Spinal cord (tissue), 10 donors: ENCODE measurements around the gene FAM227B. TPM values are rescaled to one million over a fixed set of nuclear protein-coding genes. Genes with fewer than 3 reads are reported as not detected.

ENCODE experiments used
- DNase-seq, 6 donors: peaks; one replicate each; pipeline versions ENCODE4 v3.0.0 to v3.0.0-alpha.2; 2013 to 2015; ENCODE audit warnings: low spot score in 6 of 6, low read depth in 4 of 6
- H3K27ac ChIP-seq: one replicate; pipeline ENCODE4 v1.5.1; 2013; ENCODE audit warnings: low read depth, low read length, control low read depth
- H3K27me3 ChIP-seq: one replicate; pipeline ENCODE4 v1.6.1; 2013; ENCODE audit warnings: low read length; ENCODE audit not compliant: control insufficient read depth, insufficient read depth
- H3K36me3 ChIP-seq: one replicate; pipeline ENCODE4 v1.6.1; 2013; ENCODE audit warnings: low read length; ENCODE audit not compliant: control insufficient read depth, insufficient read depth
- H3K4me1 ChIP-seq: one replicate; pipeline ENCODE4 v1.6.1; 2013; ENCODE audit warnings: low read length; ENCODE audit not compliant: control insufficient read depth, insufficient read depth
- H3K4me3 ChIP-seq: one replicate; pipeline ENCODE4 v1.5.1; 2013; ENCODE audit warnings: low read depth, low read length, control low read depth
- H3K9me3 ChIP-seq: one replicate; pipeline ENCODE4 v1.6.1; 2013; ENCODE audit warnings: low read length; ENCODE audit not compliant: control insufficient read depth, insufficient read depth
- WGBS: methylation state at CpG from one replicate; pipeline ENCODE4 v1.1.5; 2013; ENCODE audit warnings: missing lambda C conversion rate; ENCODE audit not compliant: insufficient coverage; 5-methylcytosine and 5-hydroxymethylcytosine counted together
- polyA plus RNA-seq, 2 donors: library from polyadenylated mRNA; unstranded; fragments of 120-200 nt; gene quantifications; one replicate each; pipeline ENCODE4 v1.2.1, GENCODE V29; 2013; ENCODE audit not compliant: insufficient read length in 2 of 2
- total RNA-seq, 2 donors: library from RNA; depleted of rRNA in 1 of 2; stranded (reverse); fragments of 120-200 nt in 1 of 2; fragments of >200 nt in 1 of 2; gene quantifications; one replicate each; pipeline versions ENCODE4 v1.2.3 to v1.2.4, GENCODE V29; 2013 to 2014
- donor health status: healthy.

FAM227B gene
- total and polyA plus RNA-seq, 4 donors: 6.2 to 12.9 (median 8.0) TPM

DNA sequence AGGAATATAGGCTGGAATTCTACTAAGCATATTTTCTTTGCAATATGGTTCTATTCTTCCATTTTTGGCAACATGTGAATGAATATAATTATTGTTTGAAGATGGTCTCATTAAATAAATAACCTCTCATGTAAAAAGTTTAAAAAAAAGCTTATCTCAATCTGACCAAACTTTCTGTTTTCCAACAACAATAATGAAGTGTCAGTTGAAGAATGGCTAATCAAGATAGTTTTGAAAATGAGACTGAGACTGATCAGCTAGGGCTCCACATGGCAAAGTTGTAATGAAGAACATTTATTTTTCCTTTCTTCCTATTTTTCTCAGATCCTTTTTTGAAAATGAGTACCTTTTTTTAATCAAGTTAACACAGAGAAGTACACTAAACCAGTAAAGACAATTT is 333.1 kb downstream of the FAM227B start:
- Histone ChIP-seq H3K4me3 (no peak overlapping the region), H3K36me3 (no peaks in the 10 kb centered on the region), H3K27ac (no peak overlapping the region), H3K27me3 (no peaks in the 10 kb centered on the region), H3K9me3 (no peaks in the 10 kb centered on the region), H3K4me1 (no peaks in the 10 kb centered on the region)
- no peak for DNase-seq

DNA sequence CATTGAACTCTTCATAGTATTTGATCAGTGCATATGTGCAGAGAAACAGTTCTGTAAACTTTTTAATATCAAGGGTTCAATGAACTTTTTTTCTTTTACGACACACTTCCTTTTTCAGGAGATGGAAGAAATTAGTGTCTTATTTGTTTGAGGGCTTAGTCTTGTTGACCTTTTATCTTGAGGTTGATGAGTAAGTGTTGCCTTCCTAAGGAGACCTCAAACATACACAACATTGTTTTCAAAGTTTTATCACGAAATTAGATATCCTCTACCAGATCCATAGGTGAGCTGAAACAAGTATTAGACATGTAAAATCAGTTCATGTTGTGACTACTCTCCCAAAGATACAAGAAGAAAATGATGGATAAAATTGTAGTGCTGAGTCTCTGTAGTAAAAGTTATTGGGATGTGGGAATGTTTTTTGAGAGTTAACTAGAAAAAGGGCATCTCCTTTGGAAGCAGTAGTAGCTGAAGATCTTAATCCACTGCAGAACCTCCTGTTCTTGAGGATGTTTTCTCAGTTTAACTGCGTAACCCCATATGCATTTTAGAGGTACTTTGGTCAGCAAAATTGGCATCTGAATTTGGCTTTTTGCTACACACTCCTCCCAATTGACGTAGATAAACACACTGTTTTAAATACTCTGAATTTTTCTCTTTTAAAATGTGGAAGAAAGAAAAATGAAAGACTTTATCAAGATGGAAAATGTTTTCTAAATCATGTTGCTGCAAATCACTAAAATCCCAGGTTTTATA is 333.8 kb downstream of the FAM227B start:
- no peak overlapping the region for H3K27ac ChIP-seq
- no peaks in the 10 kb centered on the region for H3K9me3 ChIP-seq
- H3K4me1 ChIP-seq: no peaks in the 10 kb centered on the region
- no CpG with 5 or more reads among the region's 4 CpGs for WGBS
- no peak overlapping the region for H3K4me3 ChIP-seq
- H3K27me3 ChIP-seq: no peaks in the 10 kb centered on the region
- no peak for DNase-seq
- no peaks in the 10 kb centered on the region for H3K36me3 ChIP-seq

- H3K27ac ChIP-seq: no peak overlapping the region
- H3K9me3 ChIP-seq: no peaks in the 10 kb centered on the region
- 100% methylated on average over 1 of the region's 1 CpG for WGBS
- no peak for DNase-seq
- no peaks in the 10 kb centered on the region for H3K4me1 ChIP-seq
- no peak overlapping the region for H3K4me3 ChIP-seq
- no peaks in the 10 kb centered on the region for H3K36me3 ChIP-seq
- no peaks in the 10 kb centered on the region for H3K27me3 ChIP-seq
Measured at GRCh38 chr15:49282366-49282765, 338.3 kb downstream of the FAM227B start.

- H3K27me3 ChIP-seq: no peaks in the 10 kb centered on the region
- WGBS: 94% methylated on average over 3 of the region's 4 CpGs
- H3K9me3 ChIP-seq: no peaks in the 10 kb centered on the region
- H3K4me1 ChIP-seq: no peaks in the 10 kb centered on the region
- no peaks in the 10 kb centered on the region for H3K36me3 ChIP-seq
- no peak for DNase-seq
- H3K27ac ChIP-seq: no peak overlapping the region
- no peak overlapping the region for H3K4me3 ChIP-seq
Measured at GRCh38 chr15:49279521-49280456, 340.8 kb downstream of the FAM227B start.

DNA sequence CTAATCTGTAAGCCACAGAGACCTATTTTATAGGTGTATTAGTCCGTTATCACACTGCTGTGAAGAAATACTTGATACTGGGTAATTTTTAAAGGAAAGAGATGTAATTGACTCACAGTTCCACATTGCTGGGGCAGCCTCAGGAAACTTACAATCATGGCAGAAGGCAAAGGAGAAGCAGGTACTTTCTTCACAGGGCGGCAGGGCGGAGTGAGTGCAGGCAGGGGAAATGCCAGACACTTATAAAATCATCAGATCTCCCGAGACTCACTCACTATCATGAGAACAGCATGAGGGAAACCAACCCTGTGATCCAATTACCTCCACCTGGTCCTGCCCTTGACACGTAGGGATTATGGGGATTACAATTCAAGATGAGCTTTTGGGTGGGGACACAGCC is 341.9 kb downstream of the FAM227B start:
- H3K4me3 ChIP-seq: no peak overlapping the region
- H3K4me1 ChIP-seq: no peaks in the 10 kb centered on the region
- no peaks in the 10 kb centered on the region for H3K27me3 ChIP-seq
- no peak for DNase-seq
- no peaks in the 10 kb centered on the region for H3K36me3 ChIP-seq
- H3K9me3 ChIP-seq: no peaks in the 10 kb centered on the region
- no CpG with 5 or more reads among the region's 5 CpGs for WGBS
- no peak overlapping the region for H3K27ac ChIP-seq

Other genes starting within 250 kb of the FAM227B start
- 10 to 100 TPM in 1 of 2 donors, 1 to 10 TPM in 1; 5.6 to 10.4 TPM for gene FGF7, start 197.6 kb downstream of the FAM227B start, total RNA-seq
- 1 to 10 TPM; 4.2 to 5.8 TPM for gene FGF7, start 197.6 kb downstream of the FAM227B start, polyA plus RNA-seq
- 10 to 100 TPM; 29.8 to 36.1 TPM for gene DTWD1, start 230 bp upstream of the FAM227B start, total RNA-seq
- gene DTWD1, start 230 bp upstream of the FAM227B start, polyA plus RNA-seq: 10 to 100 TPM; 20.8 to 24.9 TPM